H1 (cell line): ENCODE results near the gene POF1B. TPM values are rescaled to one million over a fixed set of nuclear protein-coding genes. Genes with fewer than 3 reads are reported as not detected.
"Not testable (repeated sequence)": the region's sequence is repeated elsewhere in the genome, so short reads cannot be mapped to it uniquely, and the experiment has no call there.

Experiments
- CTCF ChIA-PET: fragments of 300-600 bp; sonication (Branson Sonifier 250); formaldehyde crosslinking; loops from one replicate; lab custom pipeline; 2021; ENCODE audit not compliant: partially characterized antibody; lab: Charles Lee
- POLR2A ChIA-PET: fragments of 300-600 bp; sonication (Branson Sonifier 250); formaldehyde crosslinking; loops from one replicate; lab custom pipeline; 2021; ENCODE audit warnings: inconsistent platforms; ENCODE audit not compliant: partially characterized antibody; lab: Charles Lee
- DNase-seq, 2 experiments: peaks; one replicate each; pipeline versions ENCODE4 v3.0.0 to v3.0.0-alpha.2; 2010 to 2022; ENCODE audit warnings: low spot score in 2 of 2, low read depth in 1 of 2, mixed read lengths in 1 of 2
- FAIRE-seq: peaks from 2 replicates; lab custom pipeline; 2011; peaks lifted over from hg19 to GRCh38; lab: Jason Lieb, UNC
- H2AFZ ChIP-seq: 2 replicates; pipeline ENCODE4 v1.8.1; 2012; ENCODE audit warnings: low read length, inconsistent platforms
- H2AK5ac ChIP-seq: 2 replicates; pipeline ENCODE4 v1.6.1; 2013; ENCODE audit warnings: low read depth, low read length
- H2BK120ac ChIP-seq: replicated peaks from 2 replicates; pipeline ENCODE3; 2013; ENCODE audit warnings: low read depth, low read length, inconsistent platforms
- H2BK12ac ChIP-seq: 2 replicates; pipeline ENCODE4 v1.6.1; 2013; ENCODE audit warnings: low read depth, low read length
- H2BK15ac ChIP-seq: 2 replicates; pipeline ENCODE4 v1.6.1; 2013; ENCODE audit warnings: low read length
- H2BK20ac ChIP-seq: 2 replicates; pipeline ENCODE4 v1.6.1; 2013; ENCODE audit warnings: low read length
- H2BK5ac ChIP-seq: 2 replicates; pipeline ENCODE4 v1.6.1; 2013; ENCODE audit warnings: low read depth, low read length
- H3K14ac ChIP-seq: 2 replicates; pipeline ENCODE4 v1.6.1; 2013; ENCODE audit warnings: inconsistent platforms; ENCODE audit not compliant: insufficient read length
- H3K18ac ChIP-seq: 2 replicates; pipeline ENCODE4 v1.6.1; 2013; ENCODE audit warnings: low read length; ENCODE audit errors: extremely low read depth
- H3K23ac ChIP-seq: 2 replicates; pipeline ENCODE4 v1.6.1; 2013; ENCODE audit warnings: inconsistent platforms; ENCODE audit not compliant: insufficient read length
- H3K23me2 ChIP-seq: 2 replicates; pipeline ENCODE4 v1.6.1; 2013; ENCODE audit warnings: low read depth, low read length
- H3K27ac ChIP-seq: 2 replicates; pipeline ENCODE4 v1.6.1; 2011; ENCODE audit warnings: low read depth, low read length, inconsistent platforms
- H3K27me3 ChIP-seq, 4 experiments: replicated peaks in 1 of 4; 1 replicate in 1 of 4; 2 replicates in 3 of 4; pipeline versions ENCODE4 v1.6.1 to v1.8.1; 2011 to 2013; ENCODE audit warnings: low read length in 3 of 4, mild to moderate bottlenecking in 3 of 4, inconsistent platforms in 2 of 4, mixed read lengths in 2 of 4, moderate library complexity in 1 of 4; ENCODE audit not compliant: control insufficient read depth in 3 of 4, insufficient read depth in 3 of 4; ENCODE audit errors: extremely low read depth in 1 of 4
- H3K36me3 ChIP-seq, 4 experiments: 2 replicates each; pipeline versions ENCODE4 v1.6.1 to v1.8.1; 2011 to 2013; ENCODE audit warnings: mild to moderate bottlenecking in 4 of 4, low read length in 3 of 4, moderate library complexity in 2 of 4, control low read depth in 1 of 4, inconsistent platforms in 1 of 4; ENCODE audit not compliant: insufficient read depth in 4 of 4, control insufficient read depth in 2 of 4
- H3K4ac ChIP-seq: replicated peaks from 2 replicates; pipeline ENCODE3; 2013; ENCODE audit warnings: low read length, low read depth, mixed read lengths, inconsistent platforms; ENCODE audit not compliant: insufficient read length
- H3K4me1 ChIP-seq, 4 experiments: replicated peaks in 1 of 4; 1 replicate in 1 of 4; 2 replicates in 3 of 4; pipeline versions ENCODE4 v1.6.1 to v1.8.1; 2011 to 2013; ENCODE audit warnings: low read length in 3 of 4, inconsistent platforms in 2 of 4, mixed read lengths in 1 of 4; ENCODE audit not compliant: insufficient read depth in 4 of 4, control insufficient read depth in 3 of 4
- H3K4me2 ChIP-seq, 2 experiments: 2 replicates each; pipeline versions ENCODE4 v1.6.1 to v1.8.1; 2011 to 2013; ENCODE audit warnings: low read depth in 2 of 2, low read length in 2 of 2, control low read depth in 1 of 2, inconsistent platforms in 1 of 2, mild to moderate bottlenecking in 1 of 2; ENCODE audit not compliant: insufficient read depth in 1 of 2
- H3K4me3 ChIP-seq, 4 experiments: fragments of 200-600, 300-600 bp in 1 of 4; sonication (generic), shearing (Covaris generic), sonication (Bioruptor Twin) in 1 of 4; 2 replicates each; pipeline versions ENCODE4 v1.5.1 to v1.8.1; 2011 to 2016; ENCODE audit warnings: low read length in 4 of 4, low read depth in 3 of 4, control low read depth in 2 of 4, inconsistent platforms in 2 of 4, mild to moderate bottlenecking in 2 of 4, mixed read lengths in 1 of 4, moderate library complexity in 1 of 4; ENCODE audit not compliant: insufficient read depth in 2 of 4; ENCODE audit errors: extremely low read depth in 1 of 4
- H3K56ac ChIP-seq: replicated peaks from 2 replicates; pipeline ENCODE3; 2013; ENCODE audit warnings: low read depth, mild to moderate bottlenecking, mixed read lengths, low read length, inconsistent platforms; ENCODE audit not compliant: insufficient read length
- H3K79me1 ChIP-seq: 2 replicates; pipeline ENCODE4 v1.6.1; 2013; ENCODE audit warnings: low read depth, low read length, control low read depth
- H3K79me2 ChIP-seq, 2 experiments: 2 replicates each; pipeline versions ENCODE4 v1.6.1 to v1.8.1; 2012 to 2013; ENCODE audit warnings: low read length in 2 of 2, mild to moderate bottlenecking in 2 of 2, inconsistent platforms in 1 of 2; ENCODE audit not compliant: insufficient read depth in 2 of 2, control insufficient read depth in 1 of 2
- H3K9ac ChIP-seq, 4 experiments: replicated peaks in 1 of 4; 1 replicate in 1 of 4; 2 replicates in 3 of 4; pipeline versions ENCODE4 v1.6.1 to v1.8.1; 2011 to 2013; ENCODE audit warnings: low read depth in 3 of 4, low read length in 3 of 4, control low read depth in 2 of 4, mild to moderate bottlenecking in 2 of 4, moderate library complexity in 2 of 4, inconsistent platforms in 1 of 4; ENCODE audit errors: extremely low read depth in 1 of 4
- H3K9me3 ChIP-seq, 2 experiments: 2 replicates each; pipeline versions ENCODE4 v1.6.1 to v1.8.1; 2012 to 2013; ENCODE audit warnings: mild to moderate bottlenecking in 2 of 2, moderate library complexity in 2 of 2, control low read depth in 1 of 2, inconsistent platforms in 1 of 2, low read depth in 1 of 2, low read length in 1 of 2, mixed read lengths in 1 of 2; ENCODE audit not compliant: insufficient read depth in 2 of 2
- H4K20me1 ChIP-seq, 2 experiments: replicated peaks in 1 of 2; 2 replicates each; pipeline versions ENCODE3 to v1.8.1; 2011 to 2013; ENCODE audit warnings: inconsistent platforms in 2 of 2, low read length in 2 of 2, mild to moderate bottlenecking in 1 of 2; ENCODE audit not compliant: insufficient read depth in 2 of 2, control insufficient read depth in 1 of 2
- H4K5ac ChIP-seq: 2 replicates; pipeline ENCODE4 v1.6.1; 2013; ENCODE audit warnings: low read length, low read depth, mixed read lengths, inconsistent platforms; ENCODE audit not compliant: insufficient read length
- H4K8ac ChIP-seq: 2 replicates; pipeline ENCODE4 v1.8.0; 2013; ENCODE audit warnings: mild to moderate bottlenecking, moderate library complexity, low read length, inconsistent platforms; ENCODE audit not compliant: insufficient read depth; ENCODE audit errors: extremely low read depth
- H4K91ac ChIP-seq: replicated peaks from 2 replicates; pipeline ENCODE3; 2013; ENCODE audit warnings: low read length, mixed read lengths, inconsistent platforms; ENCODE audit not compliant: insufficient read length
- WGBS, 2 experiments: shearing (Covaris generic) in 1 of 2; methylation state at CpG; one replicate each; pipeline versions ENCODE4 v1.1.6 to v1.1.7; 2013 to 2015; ENCODE audit warnings: low lambda C conversion rate in 2 of 2, mixed read lengths in 2 of 2, inconsistent platforms in 1 of 2, low coverage in 1 of 2, missing lambda C conversion rate in 1 of 2; ENCODE audit not compliant: insufficient replicate concordance in 2 of 2, insufficient coverage in 1 of 2, insufficient read length in 1 of 2; ENCODE audit errors: extremely low coverage in 1 of 2, missing lambda C conversion rate in 1 of 2; 5-methylcytosine and 5-hydroxymethylcytosine counted together
- polyA plus RNA-seq, 7 experiments: library from polyadenylated mRNA; depleted of rRNA in 3 of 7; stranded (reverse) in 5 of 7; unstranded in 2 of 7; fragments of >200 nt in 5 of 7; fragments of 200-250 nt in 2 of 7; gene quantifications; 1 replicate in 5 of 7; 2 replicates in 1 of 7; 4 replicates in 1 of 7; pipeline versions ENCODE4 v1.2.1 to v1.2.3, GENCODE V29; 2011 to 2013; ENCODE audit warnings: missing spikeins in 2 of 7, mixed read lengths in 2 of 7
- total RNA-seq: library from RNA; stranded (reverse); fragmentation: NEBNext Ultra II Directional; extraction: Animal tissue kit (Norgen Biotek cat#: 25700); gene quantifications from 2 replicates; pipeline ENCODE4 v1.2.1, GENCODE V29; 2021

Gene POF1B
- total and polyA plus RNA-seq, 2 of the 8 experiments (the other 6 are each of a cell fraction or from before 2014, with no cell fraction given) = not detected

DNA sequence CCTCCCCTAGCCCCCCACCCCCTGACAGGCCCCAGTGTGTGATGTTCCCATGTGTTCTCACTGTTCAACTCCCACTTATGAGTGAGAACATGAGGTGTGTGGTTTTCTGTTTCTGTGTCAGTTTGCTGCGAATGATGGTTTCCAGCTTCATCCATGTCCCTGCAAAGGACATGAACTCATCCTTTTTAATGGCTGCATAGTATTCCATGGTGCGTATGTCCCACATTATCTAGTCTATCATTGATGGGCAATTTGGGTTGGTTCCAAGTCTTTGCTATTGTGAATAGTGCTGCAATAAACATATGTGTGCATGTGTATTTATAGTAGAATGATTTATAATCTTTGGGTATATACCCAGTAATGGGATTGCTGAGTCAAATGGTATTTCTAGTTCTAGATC, 68.1 kb downstream of the POF1B start:
- H3K23me2 ChIP-seq, H3K23ac ChIP-seq, H3K9ac ChIP-seq, H3K79me2 ChIP-seq, H4K5ac ChIP-seq, H2BK120ac ChIP-seq, H4K20me1 ChIP-seq, H2AK5ac ChIP-seq, H3K4ac ChIP-seq, POLR2A ChIA-PET, H2AFZ ChIP-seq, H2BK20ac ChIP-seq, H4K91ac ChIP-seq, H3K27me3 ChIP-seq, H3K56ac ChIP-seq, H3K36me3 ChIP-seq, H2BK15ac ChIP-seq, H3K4me2 ChIP-seq, H3K4me3 ChIP-seq, DNase-seq, H3K27ac ChIP-seq, H3K79me1 ChIP-seq, H3K9me3 ChIP-seq, H3K14ac ChIP-seq, FAIRE-seq, H3K4me1 ChIP-seq, H2BK12ac ChIP-seq, H2BK5ac ChIP-seq, H4K8ac ChIP-seq, H3K18ac ChIP-seq: not testable (repeated sequence)
- WGBS, 2 experiments = 94% methylated on average over 2 of the region's 2 CpGs; no CpG with 5 or more reads in 1 of the 2 experiments
- CTCF ChIA-PET = interaction anchor here (0.6 kb wide), 1 partner anchor 31 kb away, joined by 3 read pairs; no protein-coding TSS in a partner anchor
